GM23338 (cell line): Measurements from ENCODE around the gene AQP4. TPM values are rescaled to one million over a fixed set of nuclear protein-coding genes. Genes with fewer than 3 reads are reported as not detected.
A peak's percentile ranks its signal among the peaks of the same experiment; 100 is the strongest.

Experiments used
- ATAC-seq: fragments of 200-7000 bp; cut with Tn5 transposase; 3 replicates; pipeline ENCODE4 v1.9.1; 2020
- DNase-seq: peaks from one replicate; pipeline ENCODE4 v3.0.0-alpha.2; 2015; ENCODE audit warnings: low spot score
- H2AFZ ChIP-seq: fragments of 200-600 bp; sonication (generic); 2 replicates; pipeline ENCODE4 v1.8.0; 2016; ENCODE audit warnings: antibody characterized with exemption, mild to moderate bottlenecking, moderate library complexity
- H3F3A ChIP-seq: fragments of 200-600 bp; sonication (generic); replicated peaks from 2 replicates; pipeline ENCODE4 v1.8.0; 2017; ENCODE audit warnings: antibody characterized with exemption, mixed run types, low read depth
- H3K27ac ChIP-seq: fragments of 200-600 bp; sonication (generic); 2 replicates; pipeline ENCODE4 v1.6.1; 2016; ENCODE audit warnings: low read depth
- H3K27me3 ChIP-seq: fragments of 200-600 bp; sonication (generic); 2 replicates; pipeline ENCODE4 v1.8.0; 2016; ENCODE audit warnings: mild to moderate bottlenecking, mixed run types, moderate library complexity; ENCODE audit not compliant: insufficient read depth
- H3K36me3 ChIP-seq: fragments of 200-600 bp; sonication (generic); 2 replicates; pipeline ENCODE4 v1.8.0; 2016; ENCODE audit warnings: mild to moderate bottlenecking; ENCODE audit not compliant: insufficient read depth
- H3K4me1 ChIP-seq: fragments of 200-600 bp; sonication (generic); 2 replicates; pipeline ENCODE4 v1.8.0; 2016; ENCODE audit warnings: mild to moderate bottlenecking, moderate library complexity; ENCODE audit not compliant: insufficient read depth
- H3K4me2 ChIP-seq: fragments of 200-600 bp; sonication (generic); 2 replicates; pipeline ENCODE4 v1.7.1; 2017; ENCODE audit warnings: mixed run types
- H3K4me3 ChIP-seq: fragments of 200-600 bp; sonication (generic); 2 replicates; pipeline ENCODE4 v1.6.1; 2016; ENCODE audit warnings: mixed run types
- H3K79me2 ChIP-seq: fragments of 200-600 bp; sonication (generic); replicated peaks from 2 replicates; pipeline ENCODE4 v1.8.0; 2017; ENCODE audit warnings: mild to moderate bottlenecking; ENCODE audit not compliant: insufficient read depth
- H3K9me2 ChIP-seq: fragments of 200-600 bp; sonication (generic); 2 replicates; pipeline ENCODE4 v1.8.0; 2017; ENCODE audit not compliant: insufficient read depth
- H4K20me1 ChIP-seq: fragments of 200-600 bp; sonication (generic); replicated peaks from 2 replicates; pipeline ENCODE4 v1.8.0; 2017; ENCODE audit warnings: mild to moderate bottlenecking; ENCODE audit not compliant: insufficient read depth
- H3K27ac Mint-ChIP-seq: 2 replicates; pipeline ENCODE4 v1.8.0; 2020; ENCODE audit warnings: inconsistent platforms, mild to moderate bottlenecking, moderate library complexity, mixed read lengths
- H3K27me3 Mint-ChIP-seq: 3 replicates; pipeline ENCODE4 v1.8.0; 2022; ENCODE audit warnings: low read depth, mild to moderate bottlenecking, moderate library complexity, mixed read lengths, inconsistent platforms; ENCODE audit not compliant: insufficient read depth, poor library complexity
- H3K36me3 Mint-ChIP-seq: 3 replicates; pipeline ENCODE4 v1.8.0; 2021; ENCODE audit warnings: low read depth, mild to moderate bottlenecking, inconsistent platforms, moderate library complexity, mixed read lengths
- H3K4me1 Mint-ChIP-seq: 3 replicates; pipeline ENCODE4 v1.8.0; 2020; ENCODE audit warnings: mild to moderate bottlenecking, inconsistent platforms, mixed read lengths
- H3K4me3 Mint-ChIP-seq: 3 replicates; pipeline ENCODE4 v1.8.0; 2021; ENCODE audit warnings: moderate library complexity, mild to moderate bottlenecking, inconsistent platforms, mixed read lengths
- H3K9me3 Mint-ChIP-seq: 3 replicates; pipeline ENCODE4 v1.8.0; 2020; ENCODE audit warnings: moderate library complexity, mild to moderate bottlenecking, inconsistent platforms, mixed read lengths
- CREB1 ChIP-seq: fragments of 250-450 bp; sonication (Bioruptor Pico); IDR thresholded peaks from 2 replicates; pipeline ENCODE4 v1.5.0; 2020; ENCODE audit warnings: low read depth, mild to moderate bottlenecking, moderate library complexity
- EZH2 ChIP-seq: fragments of 200-600 bp; sonication (generic); IDR thresholded peaks from one replicate; pipeline ENCODE4 v1.8.0; 2017; ENCODE audit warnings: antibody characterized with exemption, mild to moderate bottlenecking, low read depth; ENCODE audit not compliant: unreplicated experiment
- JUNB ChIP-seq: IDR thresholded peaks from one replicate; pipeline ENCODE4 v1.6.1; 2016; ENCODE audit warnings: antibody characterized with exemption; ENCODE audit not compliant: unreplicated experiment
- NANOG ChIP-seq: IDR thresholded peaks from 2 replicates; pipeline ENCODE4 v1.6.1; 2016; ENCODE audit warnings: antibody characterized with exemption, borderline replicate concordance
- POLR2AphosphoS5 ChIP-seq: IDR thresholded peaks from 2 replicates; pipeline ENCODE4 v1.6.1; 2016; ENCODE audit warnings: antibody characterized with exemption, low read depth
- STAT1 ChIP-seq: IDR thresholded peaks from one replicate; pipeline ENCODE4 v1.6.1; 2016; ENCODE audit warnings: antibody characterized with exemption; ENCODE audit not compliant: unreplicated experiment
- ZNF331 ChIP-seq: fragments of 250-450 bp; sonication (Bioruptor Pico); IDR thresholded peaks from 2 replicates; pipeline ENCODE4 v1.5.0; 2020; ENCODE audit warnings: low read depth, mild to moderate bottlenecking, moderate library complexity
- polyA plus RNA-seq: library from polyadenylated mRNA; unstranded; fragments of >200 nt; fragmentation: Nextera tagmentation; extraction: Ambion mirVana; gene quantifications from 2 replicates; pipeline ENCODE4 v1.2.1, GENCODE V29; 2016
- total RNA-seq: library from RNA; depleted of rRNA; stranded (reverse); fragments of >200 nt; shearing (Covaris generic); gene quantifications from 2 replicates; pipeline ENCODE4 v1.2.3, GENCODE V29; 2014
- TF ChIP-seq, protein P1 (sequence below): fragments of 250-450 bp; sonication (Bioruptor Pico); IDR thresholded peaks from 2 replicates; pipeline ENCODE4 v1.5.0; 2020; ENCODE audit warnings: mild to moderate bottlenecking, moderate library complexity
- TF ChIP-seq, protein P2 (sequence below): IDR thresholded peaks from one replicate; pipeline ENCODE4 v1.6.1; 2018; ENCODE audit warnings: antibody characterized with exemption; ENCODE audit not compliant: unreplicated experiment

The AQP4 gene
- total and polyA plus RNA-seq, 2 experiments from 2014 or later: 1.1 to 3.8 TPM

DNA sequence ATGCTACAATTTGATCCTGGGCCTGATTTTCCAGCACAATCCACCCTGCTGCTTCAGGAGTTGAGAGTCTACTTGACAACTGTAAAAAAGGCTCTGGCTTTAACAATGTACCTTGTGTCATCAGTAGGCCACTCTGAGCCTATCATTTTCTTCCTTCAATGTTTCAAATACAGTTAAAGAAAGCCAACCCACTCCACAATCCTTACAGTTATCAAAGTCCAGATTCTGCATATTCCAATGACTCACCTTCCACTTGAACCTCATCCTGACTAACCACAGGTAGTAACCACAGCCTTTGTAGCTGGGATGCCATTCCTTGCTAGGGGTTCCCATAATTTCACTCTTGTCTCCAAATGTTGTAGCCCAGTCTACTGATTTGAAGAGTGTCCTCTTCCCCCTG lies 35.5 kb upstream of the AQP4 start:
- Mint-ChIP-seq H3K27me3 (peaks cover 3% of the 10 kb centered on the region), H3K36me3 (peaks cover 20% of the 10 kb centered on the region), H3K4me3 (no peak overlapping the region), H3K4me1 (no peaks in the 10 kb centered on the region), H3K9me3 (peaks cover 38% of the 10 kb centered on the region), H3K27ac (no peak overlapping the region)
- Histone ChIP-seq H3K4me3 (no peak overlapping the region), H3K36me3 (peaks cover 4% of the 10 kb centered on the region; the same call in 1 of the 2 replicates), H4K20me1 (no peaks in the 10 kb centered on the region), H3K27ac (no peak overlapping the region), H2AFZ (no peak overlapping the region), H3K4me2 (no peak overlapping the region), H3K9me2 (0 out of 2 replicates have a peak, but pooled peaks cover 5% of the 10 kb centered on the region), H3F3A (no peaks in the 10 kb centered on the region), H3K79me2 (no peaks in the 10 kb centered on the region), H3K27me3 (no peaks in the 10 kb centered on the region), H3K4me1 (no peaks in the 10 kb centered on the region)
- TF ChIP-seq, protein P1, sequence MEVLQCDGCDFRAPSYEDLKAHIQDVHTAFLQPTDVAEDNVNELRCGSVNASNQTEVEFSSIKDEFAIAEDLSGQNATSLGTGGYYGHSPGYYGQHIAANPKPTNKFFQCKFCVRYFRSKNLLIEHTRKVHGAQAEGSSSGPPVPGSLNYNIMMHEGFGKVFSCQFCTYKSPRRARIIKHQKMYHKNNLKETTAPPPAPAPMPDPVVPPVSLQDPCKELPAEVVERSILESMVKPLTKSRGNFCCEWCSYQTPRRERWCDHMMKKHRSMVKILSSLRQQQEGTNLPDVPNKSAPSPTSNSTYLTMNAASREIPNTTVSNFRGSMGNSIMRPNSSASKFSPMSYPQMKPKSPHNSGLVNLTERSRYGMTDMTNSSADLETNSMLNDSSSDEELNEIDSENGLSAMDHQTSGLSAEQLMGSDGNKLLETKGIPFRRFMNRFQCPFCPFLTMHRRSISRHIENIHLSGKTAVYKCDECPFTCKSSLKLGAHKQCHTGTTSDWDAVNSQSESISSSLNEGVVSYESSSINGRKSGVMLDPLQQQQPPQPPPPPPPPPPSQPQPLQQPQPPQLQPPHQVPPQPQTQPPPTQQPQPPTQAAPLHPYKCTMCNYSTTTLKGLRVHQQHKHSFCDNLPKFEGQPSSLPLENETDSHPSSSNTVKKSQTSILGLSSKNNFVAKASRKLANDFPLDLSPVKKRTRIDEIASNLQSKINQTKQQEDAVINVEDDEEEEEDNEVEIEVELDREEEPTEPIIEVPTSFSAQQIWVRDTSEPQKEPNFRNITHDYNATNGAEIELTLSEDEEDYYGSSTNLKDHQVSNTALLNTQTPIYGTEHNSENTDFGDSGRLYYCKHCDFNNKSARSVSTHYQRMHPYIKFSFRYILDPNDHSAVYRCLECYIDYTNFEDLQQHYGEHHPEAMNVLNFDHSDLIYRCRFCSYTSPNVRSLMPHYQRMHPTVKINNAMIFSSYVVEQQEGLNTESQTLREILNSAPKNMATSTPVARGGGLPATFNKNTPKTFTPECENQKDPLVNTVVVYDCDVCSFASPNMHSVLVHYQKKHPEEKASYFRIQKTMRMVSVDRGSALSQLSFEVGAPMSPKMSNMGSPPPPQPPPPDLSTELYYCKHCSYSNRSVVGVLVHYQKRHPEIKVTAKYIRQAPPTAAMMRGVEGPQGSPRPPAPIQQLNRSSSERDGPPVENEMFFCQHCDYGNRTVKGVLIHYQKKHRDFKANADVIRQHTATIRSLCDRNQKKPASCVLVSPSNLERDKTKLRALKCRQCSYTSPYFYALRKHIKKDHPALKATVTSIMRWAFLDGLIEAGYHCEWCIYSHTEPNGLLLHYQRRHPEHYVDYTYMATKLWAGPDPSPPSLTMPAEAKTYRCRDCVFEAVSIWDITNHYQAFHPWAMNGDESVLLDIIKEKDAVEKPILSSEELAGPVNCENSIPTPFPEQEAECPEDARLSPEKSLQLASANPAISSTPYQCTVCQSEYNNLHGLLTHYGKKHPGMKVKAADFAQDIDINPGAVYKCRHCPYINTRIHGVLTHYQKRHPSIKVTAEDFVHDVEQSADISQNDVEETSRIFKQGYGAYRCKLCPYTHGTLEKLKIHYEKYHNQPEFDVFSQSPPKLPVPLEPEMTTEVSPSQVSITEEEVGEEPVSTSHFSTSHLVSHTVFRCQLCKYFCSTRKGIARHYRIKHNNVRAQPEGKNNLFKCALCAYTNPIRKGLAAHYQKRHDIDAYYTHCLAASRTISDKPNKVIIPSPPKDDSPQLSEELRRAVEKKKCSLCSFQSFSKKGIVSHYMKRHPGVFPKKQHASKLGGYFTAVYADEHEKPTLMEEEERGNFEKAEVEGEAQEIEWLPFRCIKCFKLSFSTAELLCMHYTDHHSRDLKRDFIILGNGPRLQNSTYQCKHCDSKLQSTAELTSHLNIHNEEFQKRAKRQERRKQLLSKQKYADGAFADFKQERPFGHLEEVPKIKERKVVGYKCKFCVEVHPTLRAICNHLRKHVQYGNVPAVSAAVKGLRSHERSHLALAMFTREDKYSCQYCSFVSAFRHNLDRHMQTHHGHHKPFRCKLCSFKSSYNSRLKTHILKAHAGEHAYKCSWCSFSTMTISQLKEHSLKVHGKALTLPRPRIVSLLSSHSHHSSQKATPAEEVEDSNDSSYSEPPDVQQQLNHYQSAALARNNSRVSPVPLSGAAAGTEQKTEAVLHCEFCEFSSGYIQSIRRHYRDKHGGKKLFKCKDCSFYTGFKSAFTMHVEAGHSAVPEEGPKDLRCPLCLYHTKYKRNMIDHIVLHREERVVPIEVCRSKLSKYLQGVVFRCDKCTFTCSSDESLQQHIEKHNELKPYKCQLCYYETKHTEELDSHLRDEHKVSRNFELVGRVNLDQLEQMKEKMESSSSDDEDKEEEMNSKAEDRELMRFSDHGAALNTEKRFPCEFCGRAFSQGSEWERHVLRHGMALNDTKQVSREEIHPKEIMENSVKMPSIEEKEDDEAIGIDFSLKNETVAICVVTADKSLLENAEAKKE (CRISPR knock-in tag): no peak
- ATAC-seq (no peak), DNase-seq (no peak)

DNA sequence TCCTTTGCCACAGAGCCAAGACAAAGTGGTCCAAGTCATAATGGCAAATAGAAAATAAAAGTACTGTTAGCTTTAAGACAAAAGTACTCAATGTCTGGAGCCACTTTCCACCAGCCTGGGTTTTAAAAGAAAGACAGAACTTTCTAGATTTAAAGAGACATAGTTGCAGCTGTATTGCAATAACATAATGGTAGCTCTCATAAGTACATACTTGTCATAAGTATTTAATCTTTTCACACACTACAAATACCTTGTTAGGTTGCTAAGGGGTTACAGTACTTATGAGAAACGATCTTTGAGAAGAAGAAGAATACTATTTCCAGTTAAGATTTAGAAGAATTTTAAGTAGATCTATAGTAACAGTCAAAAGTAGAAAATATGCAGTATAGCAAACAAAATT lies 28.9 kb upstream of the AQP4 start:
- H3K4me3 Mint-ChIP-seq: no peak overlapping the region
- Histone ChIP-seq H4K20me1 (no peaks in the 10 kb centered on the region), H3K79me2 (no peaks in the 10 kb centered on the region), H3K27ac (peak overlapping the region; percentile 8; the same call in 1 of the 2 replicates), H3F3A (no peaks in the 10 kb centered on the region), H3K36me3 (no peaks in the 10 kb centered on the region), H3K27me3 (no peaks in the 10 kb centered on the region), H2AFZ (no peak overlapping the region), H3K9me2 (no peaks in the 10 kb centered on the region), H3K4me1 (peaks cover 21% of the 10 kb centered on the region), H3K4me3 (no peak overlapping the region), H3K4me2 (peak overlapping the region; percentile 57)
- H3K4me1 Mint-ChIP-seq: peaks cover 18% of the 10 kb centered on the region
- ATAC-seq: no peak
- H3K27me3 Mint-ChIP-seq: no peaks in the 10 kb centered on the region
- no peak for DNase-seq
- H3K27ac Mint-ChIP-seq: no peak overlapping the region
- no peaks in the 10 kb centered on the region for H3K36me3 Mint-ChIP-seq
- H3K9me3 Mint-ChIP-seq: no peaks in the 10 kb centered on the region
- TF ChIP-seq JUNB (no peak), CREB1 (CRISPR knock-in tag) (no peak), POLR2AphosphoS5 (no peak), NANOG (no peak), ZNF331 (CRISPR knock-in tag) (no peak), STAT1 (no peak), EZH2 (no peak)
- TF ChIP-seq, protein P2, sequence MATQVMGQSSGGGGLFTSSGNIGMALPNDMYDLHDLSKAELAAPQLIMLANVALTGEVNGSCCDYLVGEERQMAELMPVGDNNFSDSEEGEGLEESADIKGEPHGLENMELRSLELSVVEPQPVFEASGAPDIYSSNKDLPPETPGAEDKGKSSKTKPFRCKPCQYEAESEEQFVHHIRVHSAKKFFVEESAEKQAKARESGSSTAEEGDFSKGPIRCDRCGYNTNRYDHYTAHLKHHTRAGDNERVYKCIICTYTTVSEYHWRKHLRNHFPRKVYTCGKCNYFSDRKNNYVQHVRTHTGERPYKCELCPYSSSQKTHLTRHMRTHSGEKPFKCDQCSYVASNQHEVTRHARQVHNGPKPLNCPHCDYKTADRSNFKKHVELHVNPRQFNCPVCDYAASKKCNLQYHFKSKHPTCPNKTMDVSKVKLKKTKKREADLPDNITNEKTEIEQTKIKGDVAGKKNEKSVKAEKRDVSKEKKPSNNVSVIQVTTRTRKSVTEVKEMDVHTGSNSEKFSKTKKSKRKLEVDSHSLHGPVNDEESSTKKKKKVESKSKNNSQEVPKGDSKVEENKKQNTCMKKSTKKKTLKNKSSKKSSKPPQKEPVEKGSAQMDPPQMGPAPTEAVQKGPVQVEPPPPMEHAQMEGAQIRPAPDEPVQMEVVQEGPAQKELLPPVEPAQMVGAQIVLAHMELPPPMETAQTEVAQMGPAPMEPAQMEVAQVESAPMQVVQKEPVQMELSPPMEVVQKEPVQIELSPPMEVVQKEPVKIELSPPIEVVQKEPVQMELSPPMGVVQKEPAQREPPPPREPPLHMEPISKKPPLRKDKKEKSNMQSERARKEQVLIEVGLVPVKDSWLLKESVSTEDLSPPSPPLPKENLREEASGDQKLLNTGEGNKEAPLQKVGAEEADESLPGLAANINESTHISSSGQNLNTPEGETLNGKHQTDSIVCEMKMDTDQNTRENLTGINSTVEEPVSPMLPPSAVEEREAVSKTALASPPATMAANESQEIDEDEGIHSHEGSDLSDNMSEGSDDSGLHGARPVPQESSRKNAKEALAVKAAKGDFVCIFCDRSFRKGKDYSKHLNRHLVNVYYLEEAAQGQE: no peak
